Large intestine (tissue), 3 donors: Measurements from ENCODE around the gene NIN. TPM values are rescaled to one million over a fixed set of nuclear protein-coding genes. Genes with fewer than 3 reads are reported as not detected.
"Not testable (repeated sequence)": the region's sequence is repeated elsewhere in the genome, so short reads cannot be mapped to it uniquely, and the experiment has no call there.

Experiments used
- DNase-seq, 2 donors: peaks; one replicate each; pipeline versions ENCODE4 v3.0.0 to v3.0.0-alpha.2; 2013
- H3K27ac ChIP-seq: one replicate; pipeline ENCODE4 v1.5.1; 2013; ENCODE audit warnings: low read length
- H3K27me3 ChIP-seq: 2 replicates; pipeline ENCODE4 v1.6.1; 2013; ENCODE audit warnings: low read length; ENCODE audit not compliant: control insufficient read depth, insufficient read depth
- H3K36me3 ChIP-seq: 2 replicates; pipeline ENCODE4 v1.6.1; 2013; ENCODE audit warnings: low read length; ENCODE audit not compliant: control insufficient read depth, insufficient read depth
- H3K4me1 ChIP-seq: one replicate; pipeline ENCODE4 v1.6.1; 2013; ENCODE audit warnings: low read length; ENCODE audit not compliant: control insufficient read depth, insufficient read depth
- H3K4me3 ChIP-seq: one replicate; pipeline ENCODE4 v1.5.1; 2013; ENCODE audit warnings: low read length
- H3K9me3 ChIP-seq: one replicate; pipeline ENCODE4 v1.6.1; 2013; ENCODE audit warnings: mild to moderate bottlenecking, low read depth, low read length, moderate library complexity; ENCODE audit not compliant: control insufficient read depth
- WGBS: methylation state at CpG from one replicate; pipeline ENCODE4 v1.1.5; 2013; ENCODE audit warnings: low lambda C conversion rate; ENCODE audit not compliant: insufficient coverage; 5-methylcytosine and 5-hydroxymethylcytosine counted together
- polyA plus RNA-seq: library from polyadenylated mRNA; unstranded; fragments of 120-200 nt; gene quantifications from one replicate; pipeline ENCODE4 v1.2.1, GENCODE V29; 2013

The NIN gene
- polyA plus RNA-seq, 1 donor: 8.2 TPM

DNA sequence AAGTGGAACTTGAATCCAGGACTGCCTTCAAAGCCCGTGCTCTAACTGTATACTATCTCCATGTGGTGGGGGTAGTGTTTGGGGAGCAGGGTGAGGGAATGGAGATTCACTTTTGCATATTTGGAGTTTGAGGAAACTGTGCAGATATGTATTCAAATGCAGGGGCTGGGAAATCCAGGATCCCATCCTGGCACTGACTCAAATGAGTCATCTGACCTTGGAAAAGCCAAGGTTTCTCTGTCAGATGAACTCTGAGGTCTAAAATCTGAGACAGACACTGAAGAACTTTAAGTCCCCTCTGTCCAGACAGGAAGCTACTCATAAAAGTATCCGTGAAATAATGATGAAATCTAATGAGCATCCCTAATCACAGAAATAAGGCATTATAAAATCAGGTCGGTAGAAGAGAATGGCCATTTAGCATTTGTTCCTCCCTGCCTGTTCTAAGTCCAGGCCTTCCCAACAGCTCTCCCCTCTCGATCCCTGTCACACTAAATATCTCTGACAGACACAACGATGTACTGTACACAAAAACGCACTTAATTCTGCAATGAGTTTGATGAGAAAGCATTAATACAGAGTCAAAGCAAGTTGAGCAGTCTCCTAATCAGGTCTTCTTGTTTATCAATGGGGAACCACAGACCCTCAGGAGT is 14.4 kb downstream of the NIN start:
- H3K27me3 ChIP-seq: peaks cover 12% of the 10 kb centered on the region
- no peak overlapping the region for H3K27ac ChIP-seq
- H3K4me3 ChIP-seq: no peak overlapping the region
- no peaks in the 10 kb centered on the region for H3K4me1 ChIP-seq
- no peaks in the 10 kb centered on the region for H3K9me3 ChIP-seq
- no CpG with 5 or more reads among the region's 6 CpGs for WGBS
- no peak for DNase-seq
- H3K36me3 ChIP-seq: no peaks in the 10 kb centered on the region

DNA sequence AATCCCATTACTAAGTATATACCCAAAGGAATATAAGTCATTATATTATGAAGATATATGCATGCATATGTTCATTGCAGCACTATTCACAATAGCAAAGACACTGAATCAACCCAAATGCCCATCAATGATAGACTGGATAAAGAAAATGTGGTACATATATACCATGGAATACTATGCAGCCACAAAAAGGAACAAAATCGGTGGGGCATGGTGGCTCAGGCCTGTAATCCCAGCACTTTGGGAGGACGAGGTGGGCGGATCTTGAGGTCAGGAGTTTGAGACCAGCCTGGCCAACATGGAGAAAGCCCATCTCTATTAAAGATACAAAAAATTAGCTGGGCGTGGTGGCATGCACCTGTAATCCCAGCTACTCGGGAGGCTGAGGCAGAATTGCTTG is 15.4 kb downstream of the NIN start:
- H3K27ac ChIP-seq, H3K27me3 ChIP-seq, H3K9me3 ChIP-seq, DNase-seq, H3K4me3 ChIP-seq, H3K36me3 ChIP-seq, H3K4me1 ChIP-seq: not testable (repeated sequence)
- no CpG with 5 or more reads among the region's 5 CpGs for WGBS

DNA sequence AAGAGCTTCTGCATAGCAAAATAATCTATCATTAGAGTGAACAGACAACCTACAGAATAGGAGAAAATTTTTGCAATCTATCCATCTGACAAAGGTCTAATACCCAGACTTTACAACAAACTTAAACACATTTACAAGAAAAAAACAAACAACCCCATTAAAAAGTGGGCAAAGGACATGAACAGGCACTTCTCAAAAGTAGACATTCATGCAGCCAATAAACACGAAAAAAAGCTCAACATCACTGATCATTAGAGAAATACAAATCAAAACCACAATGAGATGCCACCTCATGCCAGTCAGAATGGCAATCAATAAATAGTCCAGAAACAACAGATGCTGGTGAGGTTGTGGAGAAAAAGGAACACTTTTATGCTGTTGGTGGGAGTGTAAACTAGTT is 15.9 kb downstream of the NIN start:
- H3K27me3 ChIP-seq, H3K4me3 ChIP-seq, H3K4me1 ChIP-seq, DNase-seq, H3K27ac ChIP-seq, H3K9me3 ChIP-seq, H3K36me3 ChIP-seq: not testable (repeated sequence)
- WGBS: no CpG with 5 or more reads among the region's 1 CpG

DNA sequence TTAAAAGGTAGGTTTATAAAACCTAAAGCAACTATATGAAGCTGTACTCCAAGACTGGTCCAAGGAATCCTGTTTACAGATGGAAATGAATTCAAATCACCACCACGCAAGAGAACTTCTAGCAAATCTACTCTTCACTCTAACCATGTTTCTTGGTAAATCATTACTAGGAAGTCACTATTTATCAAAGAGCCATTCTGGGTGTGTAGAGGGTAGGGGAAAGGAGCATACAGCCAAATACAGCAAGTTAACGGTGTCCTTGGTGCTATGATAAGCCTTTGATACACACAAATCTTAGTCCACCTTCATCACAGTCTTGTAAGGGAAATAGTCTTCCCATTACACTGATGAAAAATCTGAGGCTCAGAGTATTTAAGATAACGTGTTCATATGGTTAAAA is 16.8 kb downstream of the NIN start:
- peaks cover 2% of the 10 kb centered on the region for H3K27me3 ChIP-seq
- no peak overlapping the region for H3K4me3 ChIP-seq
- no peak overlapping the region for H3K27ac ChIP-seq
- no peaks in the 10 kb centered on the region for H3K4me1 ChIP-seq
- no peaks in the 10 kb centered on the region for H3K9me3 ChIP-seq
- DNase-seq: no peak
- no peaks in the 10 kb centered on the region for H3K36me3 ChIP-seq
- WGBS: no CpG with 5 or more reads among the region's 3 CpGs

DNA sequence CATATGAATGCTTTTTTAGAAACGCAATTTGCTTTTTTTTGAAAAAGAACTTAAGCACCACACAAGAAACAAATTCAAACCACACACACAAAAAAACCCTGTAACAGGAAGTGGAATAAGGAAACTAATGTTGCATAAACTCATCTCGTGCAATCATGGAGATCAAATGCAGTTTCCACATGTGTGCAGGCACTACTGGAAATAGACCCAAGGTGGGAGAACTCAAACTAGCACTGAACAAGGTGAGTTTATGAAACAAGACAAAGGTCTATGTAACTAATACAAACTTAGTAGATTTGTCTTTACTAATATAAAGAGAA is 17.5 kb downstream of the NIN start:
- Histone ChIP-seq H3K27me3 (peaks cover 2% of the 10 kb centered on the region), H3K9me3 (no peaks in the 10 kb centered on the region), H3K27ac (no peak overlapping the region), H3K4me3 (no peak overlapping the region), H3K4me1 (no peaks in the 10 kb centered on the region), H3K36me3 (no peaks in the 10 kb centered on the region)
- DNase-seq: no peak
- WGBS: 80% methylated on average over 1 of the region's 2 CpGs

DNA sequence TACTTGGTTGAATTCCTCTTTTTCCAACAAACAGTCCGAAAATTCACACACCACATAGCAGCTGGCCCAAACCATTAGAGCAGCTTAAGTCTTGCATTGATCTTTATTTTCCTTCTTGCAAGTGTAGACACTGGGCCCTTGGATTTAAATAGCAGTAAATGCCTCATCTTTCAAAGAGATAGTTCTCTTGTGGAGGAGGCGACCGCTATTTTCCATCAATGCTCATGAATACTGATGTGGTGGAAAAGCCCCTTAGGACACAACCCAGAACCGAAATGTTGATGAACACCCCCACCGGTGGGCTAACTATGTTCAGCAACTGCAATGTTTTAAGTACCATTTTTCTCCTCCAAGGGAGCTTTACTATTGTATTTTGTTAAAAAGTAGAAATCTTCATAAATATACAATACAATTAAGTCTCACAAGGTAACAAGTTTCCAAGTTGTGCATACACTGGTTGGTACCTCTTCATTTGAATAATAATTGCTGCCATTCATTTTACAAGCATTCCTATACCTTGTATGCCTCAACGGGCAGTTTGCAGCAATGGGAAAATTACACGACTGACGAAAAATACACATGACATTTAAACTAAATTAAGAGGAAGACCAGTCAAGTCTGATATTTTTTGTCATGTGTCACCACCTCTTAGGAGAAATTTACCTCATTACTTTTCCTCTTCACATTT is 18.0 kb downstream of the NIN start:
- WGBS: no CpG with 5 or more reads among the region's 8 CpGs
- Histone ChIP-seq H3K27ac (no peak overlapping the region), H3K27me3 (peaks cover 2% of the 10 kb centered on the region), H3K4me3 (no peak overlapping the region), H3K36me3 (no peaks in the 10 kb centered on the region), H3K4me1 (no peaks in the 10 kb centered on the region), H3K9me3 (no peaks in the 10 kb centered on the region)
- DNase-seq: no peak

DNA sequence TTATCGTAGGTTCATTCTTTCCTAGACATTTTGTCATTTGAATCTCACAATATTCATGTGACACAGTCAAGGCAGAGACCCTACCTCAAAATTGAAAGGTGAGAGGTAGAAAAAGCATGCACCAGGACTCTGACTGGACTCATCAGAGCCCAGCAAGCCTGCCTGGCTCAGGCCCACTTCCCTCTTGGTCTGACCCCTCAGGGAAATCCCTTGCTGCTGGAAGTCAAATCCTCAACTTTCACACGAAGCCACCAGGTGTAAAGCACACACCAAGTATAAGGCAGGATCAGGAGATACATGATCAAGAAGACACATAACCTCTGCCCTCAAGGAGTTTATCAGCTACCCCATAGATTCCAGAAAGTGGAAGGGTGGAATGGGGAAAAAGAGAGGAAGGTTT is 18.8 kb downstream of the NIN start:
- Histone ChIP-seq H3K36me3 (no peaks in the 10 kb centered on the region), H3K4me3 (no peak overlapping the region), H3K4me1 (no peaks in the 10 kb centered on the region), H3K27me3 (peaks cover 2% of the 10 kb centered on the region), H3K27ac (no peak overlapping the region), H3K9me3 (no peaks in the 10 kb centered on the region)
- DNase-seq: no peak
- WGBS: no CpG with 5 or more reads among the region's 2 CpGs

DNA sequence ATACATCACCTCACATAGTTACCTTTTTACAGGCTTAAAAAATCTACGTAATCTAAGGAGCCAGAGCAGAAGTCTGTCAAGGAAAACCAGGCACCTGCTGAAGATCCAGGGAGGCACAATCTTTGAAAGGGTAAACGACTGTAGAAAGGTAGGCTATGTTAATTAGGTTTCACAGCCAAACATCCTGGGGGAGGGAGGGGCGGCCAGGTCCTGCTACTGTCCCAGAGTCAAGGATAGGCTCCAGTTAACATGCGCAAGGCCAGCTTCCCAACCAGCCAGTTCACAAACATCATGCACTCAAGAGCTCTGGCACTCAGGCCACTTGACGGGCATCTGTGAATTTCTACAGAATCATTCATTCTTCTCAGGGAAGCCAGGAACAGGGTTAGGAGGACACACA is 22.9 kb downstream of the NIN start:
- H3K4me1 ChIP-seq: no peaks in the 10 kb centered on the region
- no peaks in the 10 kb centered on the region for H3K9me3 ChIP-seq
- no peak for DNase-seq
- H3K4me3 ChIP-seq: no peak overlapping the region
- H3K27me3 ChIP-seq: peaks cover 2% of the 10 kb centered on the region
- H3K36me3 ChIP-seq: no peaks in the 10 kb centered on the region
- no CpG with 5 or more reads among the region's 5 CpGs for WGBS
- H3K27ac ChIP-seq: no peak overlapping the region

DNA sequence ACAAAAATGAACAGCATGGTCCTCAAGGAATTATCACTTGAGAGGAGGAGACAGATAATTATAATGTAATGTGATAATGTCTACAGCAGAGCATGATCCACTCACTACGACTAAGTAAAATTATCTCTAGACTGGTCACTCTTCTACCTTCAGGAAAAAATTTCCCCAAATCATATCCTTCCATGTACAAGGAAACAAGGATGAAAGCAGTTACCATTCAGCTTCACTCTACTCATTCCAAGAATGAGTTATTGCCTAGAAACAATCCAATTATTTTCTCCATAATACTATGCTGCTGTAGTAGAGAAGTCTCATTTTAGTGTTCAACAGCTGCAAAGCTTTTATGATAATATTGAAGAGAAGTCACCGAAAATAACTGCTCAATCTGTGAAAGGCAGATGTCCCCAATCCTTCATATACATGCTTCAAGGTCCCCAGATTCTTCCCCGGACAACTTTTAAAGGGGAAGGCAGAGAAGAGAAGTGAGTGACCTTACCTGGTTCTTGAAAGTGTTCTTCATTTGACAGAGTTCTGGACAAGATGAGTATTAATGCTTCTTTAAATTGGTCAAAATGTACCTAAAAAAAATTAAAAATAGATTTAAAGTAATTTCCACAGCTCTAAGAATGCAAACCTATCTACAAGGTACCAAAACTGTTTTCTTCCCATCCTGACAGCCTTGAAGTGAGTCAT is 24.6 kb downstream of the NIN start:
- no peak overlapping the region for H3K4me3 ChIP-seq
- H3K9me3 ChIP-seq: no peaks in the 10 kb centered on the region
- DNase-seq: no peak
- no peaks in the 10 kb centered on the region for H3K4me1 ChIP-seq
- no peaks in the 10 kb centered on the region for H3K27me3 ChIP-seq
- no peaks in the 10 kb centered on the region for H3K36me3 ChIP-seq
- WGBS: no CpG with 5 or more reads among the region's 3 CpGs
- H3K27ac ChIP-seq: no peak overlapping the region

DNA sequence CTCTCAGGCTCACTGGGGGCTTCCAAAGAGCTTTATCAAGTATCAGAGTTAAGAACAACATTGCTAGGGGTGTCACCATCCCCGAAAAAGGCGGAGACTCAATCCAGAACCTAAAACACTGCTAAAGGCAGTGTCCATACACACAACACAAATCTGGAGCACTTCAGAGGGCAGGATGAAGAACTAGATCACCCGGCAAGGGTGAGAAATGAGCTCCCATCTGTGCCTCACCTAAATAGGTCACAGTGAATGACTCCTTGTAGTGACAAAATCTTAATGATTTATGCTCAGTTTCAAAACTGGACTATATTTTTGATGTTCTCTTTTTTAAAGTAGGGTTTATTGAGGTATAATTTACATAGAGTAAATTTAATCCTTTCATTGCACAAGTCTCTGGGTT is 25.6 kb downstream of the NIN start:
- Histone ChIP-seq H3K4me3 (no peak overlapping the region), H3K9me3 (no peaks in the 10 kb centered on the region), H3K27me3 (no peaks in the 10 kb centered on the region), H3K36me3 (no peaks in the 10 kb centered on the region), H3K27ac (no peak overlapping the region), H3K4me1 (no peaks in the 10 kb centered on the region)
- DNase-seq: no peak
- no CpG with 5 or more reads among the region's 3 CpGs for WGBS
